ENCODE data around the gene TMEM41A. TPM values are rescaled to one million over a fixed set of nuclear protein-coding genes. Genes with fewer than 3 reads are reported as not detected.
"Not testable (repeated sequence)": the region's sequence is repeated elsewhere in the genome, so short reads cannot be mapped to it uniquely, and the experiment has no call there.

The TMEM41A gene
- polyA plus RNA-seq, 12 donors, result 15.7 to 26.7 (median 18.5) TPM; not detected in 1

- no peak for DNase-seq
Observed at GRCh38 chr3:185502987-185503386, 4.2 kb upstream of the TMEM41A start.

- DNase-seq, result no peak
Observed at GRCh38 chr3:185490241-185490640, 8.6 kb downstream of the TMEM41A start.

DNA sequence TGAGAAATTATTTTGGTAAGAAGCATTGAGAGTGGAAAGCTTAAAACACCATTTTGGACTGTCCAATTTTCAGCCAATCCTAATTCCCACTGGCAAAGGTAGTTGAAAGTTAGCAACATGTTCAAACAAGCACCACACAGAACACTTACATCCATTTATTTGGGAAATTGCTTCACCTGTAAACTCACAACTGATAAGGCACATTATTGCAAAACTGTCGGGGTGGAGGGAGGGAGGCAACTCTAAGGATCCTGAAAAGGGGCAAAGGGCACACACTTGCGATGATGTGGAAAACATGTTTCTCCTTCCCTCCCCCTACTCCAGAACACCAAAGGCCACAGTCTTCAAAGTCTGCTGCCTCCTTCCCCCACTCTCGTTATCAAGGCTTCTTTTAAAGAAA, 9.4 kb downstream of the TMEM41A start:
- no peak for DNase-seq

DNA sequence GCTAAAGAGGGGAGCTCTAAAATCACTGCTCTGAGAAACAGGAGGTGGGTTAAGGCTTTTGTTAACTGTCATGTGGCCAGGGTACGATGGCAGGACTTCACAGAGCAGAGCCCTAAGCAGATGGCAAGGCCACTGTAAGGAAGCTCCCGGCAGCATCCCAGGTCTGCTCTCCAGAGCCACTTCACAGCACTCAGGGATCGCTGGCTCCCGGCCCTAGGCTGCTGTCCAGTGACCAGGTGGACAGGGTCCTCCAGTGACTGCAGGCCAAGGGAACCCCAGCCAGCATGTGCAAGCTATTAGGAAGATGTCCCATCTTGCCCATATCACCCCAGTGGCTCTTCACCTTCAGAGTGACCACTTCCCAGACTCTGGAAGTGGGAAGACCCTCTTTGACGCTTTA, 10.4 kb downstream of the TMEM41A start:
- no peak for DNase-seq

DNA sequence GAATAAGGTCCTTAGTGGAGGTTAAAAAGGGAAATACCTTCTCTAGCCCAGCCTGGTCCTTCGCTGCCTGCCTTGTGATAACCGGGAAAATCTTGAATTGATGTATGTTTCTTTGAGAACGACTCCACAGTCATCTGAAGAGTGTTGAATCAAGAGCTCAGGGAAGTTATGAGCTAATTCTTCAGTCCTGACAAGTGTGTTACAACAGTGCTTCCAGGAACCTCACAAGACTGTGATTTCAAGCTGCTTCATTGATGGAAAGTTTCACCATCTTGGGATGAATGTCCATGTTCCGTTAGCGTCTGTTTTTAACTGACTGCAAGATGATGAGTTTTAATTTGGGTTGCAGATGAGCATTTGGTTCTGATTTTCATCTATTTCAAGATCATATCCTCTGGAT, 12.4 kb downstream of the TMEM41A start:
- DNase-seq, result no peak

GRCh38 chr3:185484296-185484695, 14.5 kb downstream of the TMEM41A start:
- no peak for DNase-seq

- DNase-seq, result no peak
Observed at GRCh38 chr3:185479373-185479945, 19.4 kb downstream of the TMEM41A start.

GRCh38 chr3:185477316-185477715, 21.5 kb downstream of the TMEM41A start:
- DNase-seq, result no peak

DNA sequence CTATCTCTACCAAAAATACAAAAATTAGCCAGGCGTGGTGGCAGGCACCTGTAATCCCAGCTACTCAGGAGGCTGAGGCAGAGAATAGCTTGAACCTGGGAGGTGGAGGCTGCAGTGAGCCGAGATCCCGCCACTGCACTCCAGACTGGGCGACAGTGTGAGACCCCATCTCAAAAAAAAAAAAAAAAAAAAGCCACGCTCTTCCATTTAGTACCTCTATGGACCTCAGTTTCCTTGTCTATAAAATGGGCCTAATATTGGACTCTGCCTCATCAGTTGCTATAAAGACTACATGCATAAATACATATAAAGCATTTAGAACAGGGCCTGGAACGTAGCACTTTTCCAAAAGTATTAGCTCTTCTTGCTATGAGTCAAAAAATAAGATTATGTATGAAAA, 23.9 kb downstream of the TMEM41A start:
- not testable (repeated sequence) for DNase-seq

DNA sequence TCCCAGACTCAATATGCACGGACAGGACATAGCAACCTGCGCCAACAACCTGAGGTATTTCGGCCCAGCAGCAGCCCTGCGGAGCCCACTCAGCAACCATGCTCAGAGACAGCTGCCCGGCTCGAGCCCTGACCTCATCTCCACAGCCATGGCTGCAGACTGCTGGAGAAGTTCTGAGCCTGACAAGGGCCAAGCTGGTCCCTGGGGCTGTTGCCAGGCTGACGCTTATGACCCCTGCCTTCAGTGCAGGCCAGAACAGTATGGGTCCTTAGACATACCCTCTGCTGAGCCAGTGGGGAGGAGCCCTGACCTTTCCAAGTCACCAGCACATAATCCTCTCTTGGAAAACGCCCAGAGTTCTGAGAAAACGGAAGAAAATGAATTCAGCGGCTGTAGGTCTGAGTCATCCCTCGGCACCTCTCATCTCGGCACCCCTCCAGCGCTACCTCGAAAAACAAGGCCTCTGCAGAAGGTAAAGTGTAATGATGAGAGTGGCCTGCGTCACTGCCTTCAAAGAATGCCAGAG, 25.5 kb downstream of the TMEM41A start:
- DNase-seq, result peak; percentile 29

- no peak for DNase-seq
Observed at GRCh38 chr3:185470323-185470722, 28.5 kb downstream of the TMEM41A start.

DNA sequence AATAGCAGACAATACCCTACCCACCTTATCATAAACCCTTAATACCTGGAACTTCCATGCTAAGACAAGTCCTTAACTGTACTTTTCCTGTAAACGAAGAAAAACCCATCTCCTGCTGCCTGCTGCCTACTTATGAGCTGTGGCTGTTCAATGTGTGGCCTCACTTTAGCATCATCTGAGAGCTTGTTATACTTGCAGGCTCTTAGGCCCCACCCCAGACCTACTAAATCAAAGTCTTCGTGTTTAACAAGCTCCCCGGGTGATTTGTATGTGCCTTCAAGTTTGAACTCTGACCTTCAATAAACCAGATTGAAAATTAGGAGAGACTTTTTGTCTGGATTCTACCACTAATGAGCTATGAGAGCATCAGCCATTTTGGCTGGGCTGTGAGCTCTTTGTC, 29.3 kb downstream of the TMEM41A start:
- no peak for DNase-seq

DNA sequence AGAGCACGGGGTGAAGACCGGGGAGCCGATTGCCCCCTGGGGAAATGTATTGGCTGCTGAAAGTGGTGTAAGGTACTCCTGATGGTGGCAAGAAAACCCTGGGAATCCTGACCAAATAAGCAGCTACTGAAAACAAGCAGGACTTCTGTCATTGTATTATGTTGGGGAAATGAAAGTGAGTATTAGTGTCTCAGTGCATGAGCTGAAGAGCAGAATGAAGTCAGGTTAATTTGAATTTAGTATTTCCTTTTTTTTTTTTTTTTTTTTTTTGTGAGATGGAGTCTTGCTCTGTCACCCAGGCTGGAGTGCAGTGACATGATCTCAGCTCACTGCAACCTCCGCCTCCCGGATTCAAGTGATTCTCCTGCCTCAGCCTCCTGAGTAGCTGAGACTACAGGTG, 32.7 kb downstream of the TMEM41A start:
- not testable (repeated sequence) for DNase-seq

- no peak for DNase-seq
Observed at GRCh38 chr3:185465471-185465870, 33.4 kb downstream of the TMEM41A start.

DNA sequence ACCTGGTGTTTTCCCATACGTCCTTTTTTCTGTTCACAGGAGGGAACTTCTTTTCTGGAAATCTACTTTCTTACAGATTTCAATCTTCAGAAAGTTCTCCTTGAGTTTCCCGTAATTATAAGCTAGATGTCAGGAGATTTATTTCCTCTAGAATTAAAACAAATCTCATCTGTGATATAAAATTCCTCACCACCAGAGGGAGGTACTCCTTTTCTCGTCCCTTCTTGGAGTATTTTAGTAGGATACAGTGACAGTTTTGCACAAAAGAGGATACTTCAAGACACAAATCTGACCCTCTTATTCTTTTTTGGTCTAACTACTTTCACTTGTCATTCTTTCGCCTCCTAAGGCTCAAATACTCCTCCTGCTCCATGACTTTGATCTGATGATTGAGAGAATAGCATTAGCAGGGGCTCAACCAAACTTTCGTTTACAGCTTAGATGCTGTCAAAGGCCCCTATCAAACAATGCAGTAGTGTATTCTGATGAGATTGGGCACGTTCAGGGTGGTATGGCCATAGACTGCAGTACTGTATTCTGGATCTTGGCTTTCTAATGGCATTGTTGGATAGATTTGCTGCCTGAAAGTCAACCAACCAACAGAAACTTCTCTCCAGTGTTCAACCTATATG, 38.0 kb downstream of the TMEM41A start:
- DNase-seq, result no peak

GRCh38 chr3:185460309-185460708, 38.5 kb downstream of the TMEM41A start:
- no peak for DNase-seq

DNA sequence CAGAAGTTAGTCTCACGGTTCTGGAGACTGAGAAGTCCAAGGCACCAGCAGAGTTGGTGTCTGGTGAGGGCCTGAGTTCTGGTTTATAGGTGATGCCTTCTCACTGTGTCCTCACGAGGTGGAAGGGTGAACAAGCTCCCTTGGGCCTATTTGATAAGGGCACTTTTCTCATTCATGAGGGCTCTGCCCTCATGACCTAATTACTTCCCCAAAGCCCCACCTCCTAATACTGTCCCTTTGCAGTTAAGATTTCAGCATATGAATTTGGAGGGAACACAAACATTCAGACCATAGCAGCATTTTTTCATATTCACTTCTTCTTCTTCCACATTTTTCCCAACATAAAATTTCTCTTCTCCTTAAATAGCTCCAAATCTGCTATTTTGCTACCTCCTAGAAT, 41.5 kb downstream of the TMEM41A start:
- no peak for DNase-seq

GRCh38 chr3:185451432-185451831, 47.4 kb downstream of the TMEM41A start:
- DNase-seq, result not testable (repeated sequence)

GRCh38 chr3:185448107-185448506, 50.7 kb downstream of the TMEM41A start:
- DNase-seq, result no peak

GRCh38 chr3:185444329-185444728, 54.5 kb downstream of the TMEM41A start:
- no peak for DNase-seq

DNA sequence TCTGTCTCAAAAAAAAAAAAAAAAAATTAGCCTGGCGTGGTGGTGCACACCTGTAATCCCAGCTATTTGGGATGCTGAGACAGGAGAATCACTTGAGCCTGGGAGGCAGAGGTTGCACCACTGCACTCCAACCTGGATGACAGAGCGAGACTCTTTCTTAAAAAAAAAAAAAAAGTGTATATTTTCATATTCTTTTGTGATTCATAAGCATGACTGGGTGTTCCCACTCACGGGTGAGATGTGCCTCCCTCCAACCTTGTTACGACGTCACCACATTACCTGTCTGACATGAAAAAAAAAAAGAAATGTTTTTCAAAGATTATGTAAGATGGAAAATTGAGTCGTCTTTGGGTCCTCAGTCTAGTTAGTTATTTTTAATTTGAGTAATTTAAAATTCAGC, 56.8 kb downstream of the TMEM41A start:
- no peak for DNase-seq

GRCh38 chr3:185439745-185440466, 58.9 kb downstream of the TMEM41A start:
- no peak for DNase-seq
